Trophoblast cell (in vitro differentiated cells and primary cell): ENCODE measurements around the gene RGS8.
A peak's percentile ranks its signal among the peaks of the same experiment; 100 is the strongest.

ENCODE experiments used
- DNase-seq, 2 donors: peaks; one replicate each; pipeline ENCODE4 v3.0.0-alpha.2; 2016
- H2AFZ ChIP-seq: 2 replicates; pipeline ENCODE4 v1.6.1; 2013; ENCODE audit warnings: low read length, moderate library complexity, mild to moderate bottlenecking; ENCODE audit not compliant: insufficient read depth, poor library complexity
- H2AK5ac ChIP-seq: 2 replicates; pipeline ENCODE4 v1.6.1; 2013; ENCODE audit warnings: mild to moderate bottlenecking, low read length
- H2BK120ac ChIP-seq: 2 replicates; pipeline ENCODE4 v1.6.1; 2013; ENCODE audit warnings: low read length, mild to moderate bottlenecking, moderate library complexity; ENCODE audit not compliant: insufficient read depth, poor library complexity
- H2BK12ac ChIP-seq: 2 replicates; pipeline ENCODE4 v1.6.1; 2013; ENCODE audit warnings: mild to moderate bottlenecking, low read length, moderate library complexity
- H2BK5ac ChIP-seq: 2 replicates; pipeline ENCODE4 v1.6.1; 2013; ENCODE audit warnings: low read length, low read depth, moderate library complexity, mild to moderate bottlenecking; ENCODE audit not compliant: poor library complexity
- H3K14ac ChIP-seq: 2 replicates; pipeline ENCODE4 v1.6.1; 2013; ENCODE audit warnings: mild to moderate bottlenecking, low read length
- H3K18ac ChIP-seq: 2 replicates; pipeline ENCODE4 v1.6.1; 2013; ENCODE audit warnings: mild to moderate bottlenecking, low read length
- H3K23ac ChIP-seq: 2 replicates; pipeline ENCODE4 v1.6.1; 2013; ENCODE audit warnings: low read length
- H3K27ac ChIP-seq: 2 replicates; pipeline ENCODE4 v1.5.1; 2013; ENCODE audit warnings: low read depth, mild to moderate bottlenecking, inconsistent platforms, low read length, moderate library complexity
- H3K27me3 ChIP-seq: 2 replicates; pipeline ENCODE4 v1.6.1; 2013; ENCODE audit warnings: inconsistent platforms, mild to moderate bottlenecking, low read length, moderate library complexity; ENCODE audit not compliant: insufficient read depth
- H3K36me3 ChIP-seq, 2 experiments: 1 replicate in 1 of 2; 2 replicates in 1 of 2; pipeline ENCODE4 v1.6.1; 2013; ENCODE audit warnings: low read length in 2 of 2, mild to moderate bottlenecking in 2 of 2, moderate library complexity in 1 of 2; ENCODE audit not compliant: insufficient read depth in 2 of 2, control insufficient read depth in 1 of 2
- H3K4ac ChIP-seq: 2 replicates; pipeline ENCODE4 v1.6.1; 2013; ENCODE audit warnings: low read depth, mild to moderate bottlenecking, low read length, moderate library complexity
- H3K4me1 ChIP-seq, 2 experiments: 1 replicate in 1 of 2; 2 replicates in 1 of 2; pipeline ENCODE4 v1.6.1; 2013; ENCODE audit warnings: low read length in 2 of 2, mild to moderate bottlenecking in 2 of 2, moderate library complexity in 1 of 2; ENCODE audit not compliant: insufficient read depth in 2 of 2, control insufficient read depth in 1 of 2
- H3K4me2 ChIP-seq: 2 replicates; pipeline ENCODE4 v1.6.1; 2013; ENCODE audit warnings: inconsistent platforms, mild to moderate bottlenecking, low read length, moderate library complexity
- H3K4me3 ChIP-seq: 2 replicates; pipeline ENCODE4 v1.5.1; 2013; ENCODE audit warnings: mild to moderate bottlenecking, low read depth, low read length, inconsistent platforms
- H3K79me1 ChIP-seq: one replicate; pipeline ENCODE4 v1.6.1; 2013; ENCODE audit warnings: low read length
- H3K79me2 ChIP-seq: 2 replicates; pipeline ENCODE4 v1.6.1; 2013; ENCODE audit warnings: low read length, mild to moderate bottlenecking; ENCODE audit not compliant: control insufficient read depth, insufficient read depth, poor library complexity
- H3K9ac ChIP-seq: 2 replicates; pipeline ENCODE4 v1.6.1; 2013; ENCODE audit warnings: mild to moderate bottlenecking, low read length
- H3K9me3 ChIP-seq: 2 replicates; pipeline ENCODE4 v1.6.1; 2013; ENCODE audit warnings: low read depth, mild to moderate bottlenecking, control low read depth, inconsistent platforms, low read length; ENCODE audit not compliant: insufficient read depth
- H4K12ac ChIP-seq: 2 replicates; pipeline ENCODE4 v1.6.1; 2013; ENCODE audit warnings: low read depth, mild to moderate bottlenecking, low read length, moderate library complexity
- H4K8ac ChIP-seq: 2 replicates; pipeline ENCODE4 v1.6.1; 2013; ENCODE audit warnings: low read depth, mild to moderate bottlenecking, low read length, moderate library complexity
- H4K91ac ChIP-seq: one replicate; pipeline ENCODE4 v1.6.1; 2013; ENCODE audit warnings: low read depth, mild to moderate bottlenecking, low read length, moderate library complexity
- WGBS: extraction: QIAGEN DNeasy Blood & Tissue Kit; methylation state at CpG from one replicate; pipeline ENCODE4 v1.1.7; 2013; ENCODE audit warnings: missing lambda C conversion rate; ENCODE audit not compliant: insufficient read length, insufficient coverage; ENCODE audit errors: extremely low coverage; 5-methylcytosine and 5-hydroxymethylcytosine counted together

RGS8 gene

DNA sequence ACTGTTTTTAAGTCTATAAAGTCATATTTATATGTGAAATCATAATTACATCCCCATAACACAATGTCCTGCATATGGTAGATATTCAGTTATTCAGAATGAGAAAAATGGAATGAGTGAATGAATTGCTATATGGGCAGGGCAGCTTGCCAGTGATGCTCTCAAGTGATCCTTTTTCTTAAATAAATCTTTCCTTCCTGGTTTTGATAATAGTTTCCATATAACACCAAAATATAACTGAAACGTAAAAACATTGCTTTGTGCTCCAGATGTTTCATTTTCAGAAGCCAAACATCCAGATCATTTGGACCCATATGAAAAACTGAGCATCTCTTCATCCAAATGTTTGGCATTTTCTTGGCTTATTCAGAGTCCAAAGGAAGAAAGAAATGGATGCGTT is 30.2 kb upstream of the RGS8 start:
- Histone ChIP-seq H3K79me2 (no peaks in the 10 kb centered on the region), H3K9me3 (no peaks in the 10 kb centered on the region), H3K79me1 (no peaks in the 10 kb centered on the region), H3K4ac (no peak overlapping the region), H2AK5ac (no peak overlapping the region), H2BK120ac (no peak overlapping the region), H3K23ac (no peak overlapping the region), H3K4me2 (no peak overlapping the region), H2AFZ (no peak overlapping the region), H2BK12ac (no peak overlapping the region), H4K8ac (no peak overlapping the region), H3K27me3 (no peaks in the 10 kb centered on the region), H3K36me3 (no peaks in the 10 kb centered on the region), H3K27ac (no peak overlapping the region), H3K4me1 (no peaks in the 10 kb centered on the region), H4K91ac (no peak overlapping the region), H3K14ac (no peak overlapping the region), H4K12ac (no peak overlapping the region), H2BK5ac (no peak overlapping the region), H3K4me3 (no peak overlapping the region), H3K18ac (no peak overlapping the region), H3K9ac (no peak overlapping the region)
- no CpG with 5 or more reads among the region's 2 CpGs for WGBS
- no peak for DNase-seq

DNA sequence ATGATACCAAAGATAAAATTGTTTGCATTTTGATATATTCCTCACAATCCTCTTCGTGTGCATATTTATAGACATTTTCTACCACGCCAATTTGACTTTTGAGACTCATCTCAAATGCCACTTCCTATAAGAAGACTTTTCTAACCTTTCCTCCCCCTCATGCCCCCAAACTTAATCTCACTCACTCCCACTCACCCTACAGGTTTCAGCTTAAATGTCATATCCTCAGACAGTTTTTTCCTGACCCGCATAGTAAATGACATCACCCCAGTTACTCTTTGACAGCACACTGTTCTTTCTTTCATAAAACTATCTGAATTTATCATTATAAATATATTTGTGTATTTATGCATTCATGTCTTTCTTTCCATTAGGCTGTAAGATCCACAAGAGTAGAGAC is 29.6 kb upstream of the RGS8 start:
- Histone ChIP-seq H3K4me2 (no peak overlapping the region), H4K12ac (no peak overlapping the region), H3K79me2 (no peaks in the 10 kb centered on the region), H3K9ac (no peak overlapping the region), H3K9me3 (no peaks in the 10 kb centered on the region), H3K23ac (no peak overlapping the region), H2AK5ac (no peak overlapping the region), H2BK12ac (no peak overlapping the region), H3K79me1 (no peaks in the 10 kb centered on the region), H3K27ac (no peak overlapping the region), H3K27me3 (no peaks in the 10 kb centered on the region), H3K14ac (no peak overlapping the region), H3K18ac (no peak overlapping the region), H3K36me3 (no peaks in the 10 kb centered on the region), H4K91ac (no peak overlapping the region), H3K4me1 (no peaks in the 10 kb centered on the region), H2AFZ (no peak overlapping the region), H2BK5ac (no peak overlapping the region), H3K4ac (no peak overlapping the region), H3K4me3 (no peak overlapping the region), H2BK120ac (no peak overlapping the region), H4K8ac (no peak overlapping the region)
- no peak for DNase-seq
- WGBS, result no CpG with 5 or more reads among the region's 3 CpGs

DNA sequence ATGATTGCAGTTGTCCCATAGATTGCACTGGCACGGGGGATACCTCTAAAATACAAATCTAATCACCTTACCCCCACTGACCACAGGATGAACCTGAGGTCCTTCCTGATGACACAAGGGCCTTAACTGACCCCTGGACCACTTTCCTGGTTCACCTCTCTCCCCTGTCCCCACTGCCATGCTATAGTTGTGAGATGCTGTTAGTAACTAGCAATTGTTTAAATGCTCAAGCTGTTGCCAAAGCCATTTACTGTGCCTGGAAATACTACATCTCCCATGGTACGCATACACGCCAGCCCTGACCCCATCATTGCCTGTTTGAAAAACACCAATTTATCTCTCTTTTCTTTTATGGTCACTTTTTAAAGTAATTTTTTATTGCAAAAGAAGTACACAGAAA is 29.1 kb upstream of the RGS8 start:
- Histone ChIP-seq H4K8ac (no peak overlapping the region), H3K27ac (no peak overlapping the region), H3K79me2 (no peaks in the 10 kb centered on the region), H3K9ac (no peak overlapping the region), H2BK5ac (no peak overlapping the region), H3K4me2 (no peak overlapping the region), H4K12ac (no peak overlapping the region), H3K23ac (no peak overlapping the region), H3K18ac (no peak overlapping the region), H3K79me1 (no peaks in the 10 kb centered on the region), H3K27me3 (no peaks in the 10 kb centered on the region), H4K91ac (no peak overlapping the region), H2AFZ (no peak overlapping the region), H2BK12ac (no peak overlapping the region), H2BK120ac (no peak overlapping the region), H3K4me1 (peaks cover 0 to 1% of the 10 kb centered on the region in 2 experiments), H3K4ac (no peak overlapping the region), H3K14ac (no peak overlapping the region), H2AK5ac (no peak overlapping the region), H3K9me3 (no peaks in the 10 kb centered on the region), H3K36me3 (no peaks in the 10 kb centered on the region), H3K4me3 (no peak overlapping the region)
- no peak for DNase-seq
- WGBS, result no CpG with 5 or more reads among the region's 3 CpGs

DNA sequence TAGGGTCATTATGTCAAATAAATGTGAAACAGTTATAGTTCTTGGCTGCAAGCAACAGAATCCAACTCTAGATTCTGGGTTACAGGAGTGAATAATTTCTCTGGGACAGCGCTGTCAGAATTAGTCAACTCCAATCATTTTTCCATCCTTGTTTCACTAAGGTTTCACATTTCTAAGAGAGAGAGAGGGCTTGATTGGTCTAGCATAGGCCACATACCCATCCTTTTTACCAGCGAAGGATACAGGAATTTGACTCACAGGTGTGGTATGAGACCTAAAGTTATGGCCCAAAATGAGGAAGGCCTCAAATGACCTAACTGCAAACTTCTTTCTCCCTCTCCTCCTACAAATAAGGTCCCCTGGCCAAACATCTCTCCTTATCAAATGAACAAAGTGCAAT is 25.5 kb upstream of the RGS8 start:
- no peak overlapping the region for H2AK5ac ChIP-seq

More for the DNA sequence above, 25.5 kb upstream of the RGS8 start:
- Histone ChIP-seq H3K9ac (no peak overlapping the region), H2BK5ac (no peak overlapping the region), H4K91ac (no peak overlapping the region), H3K4me2 (peak overlapping the region; percentile 20), H3K9me3 (no peaks in the 10 kb centered on the region), H2AFZ (no peak overlapping the region), H4K8ac (no peak overlapping the region), H3K79me2 (no peaks in the 10 kb centered on the region), H3K4me3 (no peak overlapping the region), H3K36me3 (no peaks in the 10 kb centered on the region), H3K79me1 (no peaks in the 10 kb centered on the region), H2BK12ac (no peak overlapping the region), H3K4me1 (peaks cover 3 to 4% of the 10 kb centered on the region in 2 experiments), H4K12ac (no peak overlapping the region), H3K27me3 (no peaks in the 10 kb centered on the region), H3K18ac (no peak overlapping the region), H3K4ac (no peak overlapping the region), H3K14ac (no peak overlapping the region), H2BK120ac (no peak overlapping the region), H3K23ac (no peak overlapping the region), H3K27ac (no peak overlapping the region)
- no CpG with 5 or more reads among the region's 2 CpGs for WGBS
- DNase-seq, result no peak
